HepG2 (cell line): ENCODE results near the gene EIF3L. TPM values are rescaled to one million over a fixed set of nuclear protein-coding genes. Genes with fewer than 3 reads are reported as not detected.

Experiments used
- BRCA1 ChIP-seq: sonication (generic); formaldehyde crosslinking; IDR thresholded peaks from 2 replicates; pipeline ENCODE4 v1.4.0; 2020; ENCODE audit warnings: missing genetic modification reagents
- FOXC1 ChIP-seq: sonication (generic); formaldehyde crosslinking; IDR thresholded peaks from 2 replicates; pipeline ENCODE4 v1.8.0; 2022; ENCODE audit warnings: mild to moderate bottlenecking, missing genetic modification reagents, borderline replicate concordance
- GTF3A ChIP-seq: sonication (generic); formaldehyde crosslinking; conservative IDR thresholded peaks from 2 replicates; pipeline ENCODE4 v1.4.0; 2020; ENCODE audit warnings: mild to moderate bottlenecking, missing genetic modification reagents
- JUND ChIP-seq: sonication (generic); formaldehyde crosslinking; IDR thresholded peaks from 2 replicates; pipeline ENCODE4 v1.8.0; 2022; ENCODE audit warnings: mild to moderate bottlenecking, missing genetic modification reagents
- KDM2A ChIP-seq: sonication (generic); formaldehyde crosslinking; IDR thresholded peaks from 2 replicates; pipeline ENCODE4 v1.4.0; 2020; ENCODE audit warnings: low read depth, missing genetic modification reagents, borderline replicate concordance
- MAF1 ChIP-seq: sonication (generic); formaldehyde crosslinking; IDR thresholded peaks from 2 replicates; pipeline ENCODE4 v1.5.0; 2020; ENCODE audit warnings: missing genetic modification reagents, borderline replicate concordance
- MLLT10 ChIP-seq: sonication (generic); formaldehyde crosslinking; IDR thresholded peaks from 2 replicates; pipeline ENCODE4 v1.4.0; 2020; ENCODE audit warnings: missing genetic modification reagents
- NR2C2 ChIP-seq: sonication (generic); formaldehyde crosslinking; IDR thresholded peaks from 2 replicates; pipeline ENCODE4 v1.4.0; 2020; ENCODE audit warnings: missing genetic modification reagents, mild to moderate bottlenecking, moderate library complexity, borderline replicate concordance
- PATZ1 ChIP-seq: sonication (generic); formaldehyde crosslinking; IDR thresholded peaks from 2 replicates; pipeline ENCODE4 v1.4.0; 2020; ENCODE audit warnings: missing genetic modification reagents
- PITX1 ChIP-seq: sonication (generic); formaldehyde crosslinking; IDR thresholded peaks from 2 replicates; pipeline ENCODE4 v1.5.1; 2020; ENCODE audit warnings: mild to moderate bottlenecking, missing genetic modification reagents
- TOPORS ChIP-seq: sonication (generic); formaldehyde crosslinking; IDR thresholded peaks from 2 replicates; pipeline ENCODE4 v1.8.0; 2023; ENCODE audit warnings: mild to moderate bottlenecking, missing genetic modification reagents
- TP53 ChIP-seq: sonication (generic); formaldehyde crosslinking; conservative IDR thresholded peaks from 2 replicates; pipeline ENCODE4 v1.4.0; 2020; ENCODE audit warnings: missing genetic modification reagents
- TSC22D2 ChIP-seq: sonication (generic); formaldehyde crosslinking; IDR thresholded peaks from 2 replicates; pipeline ENCODE4 v1.5.1; 2020; ENCODE audit warnings: missing genetic modification reagents, mild to moderate bottlenecking, borderline replicate concordance
- ZGPAT ChIP-seq: IDR thresholded peaks from 2 replicates; pipeline ENCODE4 v1.6.1; 2016; ENCODE audit warnings: mild to moderate bottlenecking
- ZNF747 ChIP-seq: sonication (generic); formaldehyde crosslinking; IDR thresholded peaks from 2 replicates; pipeline ENCODE4 v1.8.1; 2023; ENCODE audit warnings: missing genetic modification reagents, mild to moderate bottlenecking, borderline replicate concordance
- polyA plus RNA-seq, 8 experiments: library from polyadenylated mRNA; depleted of rRNA in 3 of 8; stranded (reverse) in 7 of 8; unstranded in 1 of 8; fragments of >200 nt; fragmentation: Illumina TruSeq in 4 of 8; extraction: Trizol in 4 of 8; gene quantifications; 2 replicates each; pipeline versions ENCODE4 v1.2.1 to v1.2.3, GENCODE V29; 2011 to 2016; ENCODE audit warnings: low read depth in 4 of 8, missing spikeins in 1 of 8, mixed read lengths in 1 of 8; ENCODE audit not compliant: insufficient read depth in 1 of 8
- total RNA-seq, 5 experiments: library from RNA; depleted of rRNA; stranded (reverse); fragments of >200 nt; fragmentation: Illumina TruSeq; extraction: Trizol; gene quantifications; 2 replicates each; pipeline ENCODE4 v1.2.3, GENCODE V29; 2016; ENCODE audit warnings: low read depth in 1 of 5
- TF ChIP-seq, protein P1 (sequence below): sonication (generic); formaldehyde crosslinking; IDR thresholded peaks from 2 replicates; pipeline ENCODE4 v1.8.1; 2023; ENCODE audit warnings: mild to moderate bottlenecking, inconsistent platforms, moderate library complexity, missing genetic modification reagents, borderline replicate concordance
- TF ChIP-seq, protein P2 (sequence below): sonication (generic); formaldehyde crosslinking; IDR thresholded peaks from 2 replicates; pipeline ENCODE4 v1.4.0; 2020; ENCODE audit warnings: missing genetic modification reagents, borderline replicate concordance
- TF ChIP-seq, protein P3 (sequence below): sonication (generic); formaldehyde crosslinking; IDR thresholded peaks from 2 replicates; pipeline ENCODE4 v1.9.0; 2021; ENCODE audit warnings: missing genetic modification reagents, borderline replicate concordance

EIF3L gene
- total and polyA plus RNA-seq, 2 of the 13 experiments (the other 11 are each of a cell fraction or from before 2014, with no cell fraction given), result 514 to 793 TPM

DNA sequence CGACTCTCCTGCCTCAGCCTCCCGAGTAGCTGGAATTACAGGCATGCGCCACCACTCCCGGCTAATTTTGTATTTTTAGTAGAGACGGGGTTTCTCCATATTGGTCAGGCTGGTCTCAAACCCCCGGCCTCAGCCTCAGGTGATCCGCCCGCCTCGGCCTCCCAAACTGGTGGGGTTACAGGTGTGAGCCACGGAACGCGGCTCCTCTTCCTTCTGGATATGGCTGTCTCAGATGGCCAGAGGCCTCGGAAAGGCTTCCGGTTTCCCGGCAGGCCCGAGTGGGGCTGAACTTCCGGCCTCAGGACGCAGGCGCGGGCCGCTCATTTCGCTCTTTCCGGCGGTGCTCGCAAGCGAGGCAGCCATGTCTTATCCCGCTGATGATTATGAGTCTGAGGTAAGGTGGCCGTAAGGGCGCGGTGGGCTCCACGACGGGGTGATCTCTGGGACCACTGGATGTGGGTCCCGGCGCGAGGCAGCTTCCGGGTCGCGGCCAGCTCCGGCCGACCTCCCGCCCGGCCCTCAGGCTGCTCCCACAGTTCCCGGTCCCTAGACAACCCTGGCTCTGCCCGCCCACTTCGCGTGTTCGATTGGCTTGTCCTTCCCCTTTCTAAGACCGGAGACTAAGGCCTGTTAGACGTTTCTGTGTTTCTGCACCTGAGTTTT is at the start of gene EIF3L (continued):
- TF ChIP-seq FOXC1 (CRISPR knock-in tag), result peak; percentile 88; the same call in 1 of the 2 replicates
- TF ChIP-seq, protein P1, sequence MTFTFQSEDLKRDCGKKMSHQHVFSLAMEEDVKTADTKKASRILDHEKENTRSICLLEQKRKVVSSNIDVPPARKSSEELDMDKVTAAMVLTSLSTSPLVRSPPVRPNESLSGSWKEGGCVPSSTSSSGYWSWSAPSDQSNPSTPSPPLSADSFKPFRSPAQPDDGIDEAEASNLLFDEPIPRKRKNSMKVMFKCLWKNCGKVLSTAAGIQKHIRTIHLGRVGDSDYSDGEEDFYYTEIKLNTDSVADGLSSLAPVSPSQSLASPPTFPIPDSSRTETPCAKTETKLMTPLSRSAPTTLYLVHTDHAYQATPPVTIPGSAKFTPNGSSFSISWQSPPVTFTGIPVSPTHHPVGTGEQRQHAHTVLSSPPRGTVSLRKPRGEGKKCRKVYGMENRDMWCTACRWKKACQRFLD (CRISPR knock-in tag), result 0 out of 2 replicates have a peak, but pooled peaks have one; percentile 55
- no peak for TF ChIP-seq JUND
- TF ChIP-seq MAF1 (CRISPR knock-in tag), result 0 out of 2 replicates have a peak, but pooled peaks have one; percentile 47
- peak; percentile 86 for TF ChIP-seq KDM2A
- TF ChIP-seq TSC22D2 (CRISPR knock-in tag), result no peak
- peak; percentile 13; the same call in 1 of the 2 replicates for TF ChIP-seq PATZ1 (CRISPR knock-in tag)
- peak; percentile 74 for TF ChIP-seq ZGPAT (CRISPR knock-in tag)
- TF ChIP-seq, protein P2, sequence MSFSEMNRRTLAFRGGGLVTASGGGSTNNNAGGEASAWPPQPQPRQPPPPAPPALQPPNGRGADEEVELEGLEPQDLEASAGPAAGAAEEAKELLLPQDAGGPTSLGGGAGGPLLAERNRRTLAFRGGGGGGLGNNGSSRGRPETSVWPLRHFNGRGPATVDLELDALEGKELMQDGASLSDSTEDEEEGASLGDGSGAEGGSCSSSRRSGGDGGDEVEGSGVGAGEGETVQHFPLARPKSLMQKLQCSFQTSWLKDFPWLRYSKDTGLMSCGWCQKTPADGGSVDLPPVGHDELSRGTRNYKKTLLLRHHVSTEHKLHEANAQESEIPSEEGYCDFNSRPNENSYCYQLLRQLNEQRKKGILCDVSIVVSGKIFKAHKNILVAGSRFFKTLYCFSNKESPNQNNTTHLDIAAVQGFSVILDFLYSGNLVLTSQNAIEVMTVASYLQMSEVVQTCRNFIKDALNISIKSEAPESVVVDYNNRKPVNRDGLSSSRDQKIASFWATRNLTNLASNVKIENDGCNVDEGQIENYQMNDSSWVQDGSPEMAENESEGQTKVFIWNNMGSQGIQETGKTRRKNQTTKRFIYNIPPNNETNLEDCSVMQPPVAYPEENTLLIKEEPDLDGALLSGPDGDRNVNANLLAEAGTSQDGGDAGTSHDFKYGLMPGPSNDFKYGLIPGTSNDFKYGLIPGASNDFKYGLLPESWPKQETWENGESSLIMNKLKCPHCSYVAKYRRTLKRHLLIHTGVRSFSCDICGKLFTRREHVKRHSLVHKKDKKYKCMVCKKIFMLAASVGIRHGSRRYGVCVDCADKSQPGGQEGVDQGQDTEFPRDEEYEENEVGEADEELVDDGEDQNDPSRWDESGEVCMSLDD (CRISPR knock-in tag), result peak; percentile 58; the same call in 1 of the 2 replicates
- TF ChIP-seq BRCA1 (CRISPR knock-in tag), result peak; percentile 91
- TF ChIP-seq PITX1, result peak; percentile 57; the same call in 1 of the 2 replicates
- TF ChIP-seq MLLT10, result no peak
- TF ChIP-seq GTF3A (CRISPR knock-in tag), result no peak
- TF ChIP-seq TOPORS, result 0 out of 2 replicates have a peak, but pooled peaks have one; percentile 34
- TF ChIP-seq NR2C2 (CRISPR knock-in tag), result peak; percentile 87
- TF ChIP-seq ZNF747 (CRISPR knock-in tag), result peak; percentile 87; the same call in 1 of the 2 replicates
- 0 out of 2 replicates have a peak, but pooled peaks have one; percentile 63 for TF ChIP-seq TP53 (CRISPR knock-in tag)
- TF ChIP-seq, protein P3, sequence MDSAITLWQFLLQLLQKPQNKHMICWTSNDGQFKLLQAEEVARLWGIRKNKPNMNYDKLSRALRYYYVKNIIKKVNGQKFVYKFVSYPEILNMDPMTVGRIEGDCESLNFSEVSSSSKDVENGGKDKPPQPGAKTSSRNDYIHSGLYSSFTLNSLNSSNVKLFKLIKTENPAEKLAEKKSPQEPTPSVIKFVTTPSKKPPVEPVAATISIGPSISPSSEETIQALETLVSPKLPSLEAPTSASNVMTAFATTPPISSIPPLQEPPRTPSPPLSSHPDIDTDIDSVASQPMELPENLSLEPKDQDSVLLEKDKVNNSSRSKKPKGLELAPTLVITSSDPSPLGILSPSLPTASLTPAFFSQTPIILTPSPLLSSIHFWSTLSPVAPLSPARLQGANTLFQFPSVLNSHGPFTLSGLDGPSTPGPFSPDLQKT (CRISPR knock-in tag), result peak; percentile 73; the same call in 1 of the 2 replicates
